HG02588 (cell line): ENCODE measurements around the gene RBBP8NL.
"Not testable (repeated sequence)": the region's sequence is repeated elsewhere in the genome, so short reads cannot be mapped to it uniquely, and the experiment has no call there.

Source experiments
- ATAC-seq: cut with Tn5 transposase; IDR thresholded peaks from one replicate; pipeline ENCODE4 v1.9.1; 2021; ENCODE audit warnings: mild to moderate bottlenecking, moderate library complexity; ENCODE audit not compliant: unreplicated experiment

Gene RBBP8NL

DNA sequence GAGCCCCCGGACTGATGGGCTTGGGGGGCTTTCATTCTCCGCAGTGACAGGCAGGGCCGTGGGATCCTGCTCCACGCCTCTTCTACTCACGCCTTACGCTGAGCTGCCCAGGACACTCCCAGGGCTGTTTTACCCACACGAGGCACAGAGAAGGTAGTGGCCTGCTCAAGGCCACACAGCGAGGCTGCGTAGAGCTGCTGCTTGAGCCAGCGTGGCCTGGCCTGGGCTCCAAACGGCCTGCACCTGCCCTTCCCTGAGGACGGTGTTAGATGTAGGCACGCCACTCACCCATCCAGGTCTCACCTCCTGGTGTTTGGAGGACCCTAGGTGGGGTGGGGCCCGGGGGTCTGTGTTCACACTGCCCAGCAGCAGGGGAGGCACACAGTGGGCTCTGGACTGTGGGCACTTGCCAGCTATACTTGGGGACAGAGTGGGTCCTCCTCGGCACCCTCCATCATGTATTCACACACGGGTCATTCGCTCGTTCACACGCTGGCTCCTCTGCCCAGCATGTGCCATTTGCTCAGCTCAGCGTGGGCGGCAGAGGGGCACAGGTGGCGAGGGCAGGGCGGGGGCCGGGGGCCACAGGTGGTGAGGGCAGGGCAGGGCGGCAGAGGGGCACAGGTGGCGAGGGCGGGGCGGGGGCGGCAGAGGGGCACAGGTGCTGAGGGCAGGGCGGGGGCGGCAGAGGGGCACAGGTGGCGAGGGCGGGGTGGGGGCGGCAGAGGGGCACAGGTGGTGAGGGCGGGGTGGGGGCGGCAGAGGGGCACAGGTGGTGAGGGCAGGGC is 18.4 kb upstream of the RBBP8NL start:
- no peak for ATAC-seq

- no peak for ATAC-seq
These were observed 16.9 kb upstream of the RBBP8NL start for GRCh38 chr20:62444286-62444685.

DNA sequence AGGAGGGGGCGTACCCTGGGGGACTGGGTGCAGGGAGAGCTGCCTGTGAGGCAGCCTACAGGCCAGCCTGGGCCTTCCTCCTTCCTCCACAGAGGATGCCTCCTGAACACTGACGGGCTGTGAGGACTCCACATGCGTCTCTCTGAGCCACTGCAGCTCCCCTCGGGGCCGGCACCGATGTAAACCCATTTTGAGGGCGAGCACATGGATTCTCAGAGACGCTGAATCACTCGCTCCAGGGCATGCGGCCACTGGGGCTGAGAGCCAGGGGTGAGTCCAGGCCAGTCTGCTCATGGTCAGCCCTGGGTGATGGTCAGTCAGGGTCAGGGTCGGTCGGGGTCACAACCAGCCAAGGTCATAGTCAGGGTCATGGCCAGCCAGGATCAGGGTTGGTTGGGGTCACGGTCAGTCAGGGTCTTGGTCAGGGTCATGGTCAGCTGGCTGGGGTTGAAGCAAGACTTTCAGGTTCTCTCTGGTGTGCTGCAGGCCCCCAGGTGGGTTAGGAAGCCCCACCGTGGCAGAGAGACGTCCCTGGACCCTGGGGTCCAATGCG is 14.7 kb upstream of the RBBP8NL start:
- no peak for ATAC-seq

DNA sequence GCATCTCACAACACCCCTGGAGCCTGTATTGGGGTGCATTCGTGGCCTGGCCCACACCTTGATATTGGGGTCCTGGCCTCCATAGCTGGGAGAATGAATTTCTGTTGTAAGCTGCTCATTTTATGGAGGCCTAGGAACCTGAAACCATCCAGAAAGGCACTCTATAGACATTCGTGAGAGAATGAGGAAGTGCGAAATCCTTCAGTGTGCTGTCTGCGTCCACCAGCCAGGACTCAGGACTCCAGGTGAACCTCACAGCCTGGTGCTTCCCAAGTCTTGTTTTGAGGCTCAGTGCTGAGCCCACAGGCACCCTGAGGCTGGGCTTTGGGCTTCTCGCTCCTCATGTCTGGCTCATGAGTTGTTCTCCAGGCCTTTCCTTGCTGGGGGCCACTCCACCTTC is 11.9 kb upstream of the RBBP8NL start:
- no peak for ATAC-seq

DNA sequence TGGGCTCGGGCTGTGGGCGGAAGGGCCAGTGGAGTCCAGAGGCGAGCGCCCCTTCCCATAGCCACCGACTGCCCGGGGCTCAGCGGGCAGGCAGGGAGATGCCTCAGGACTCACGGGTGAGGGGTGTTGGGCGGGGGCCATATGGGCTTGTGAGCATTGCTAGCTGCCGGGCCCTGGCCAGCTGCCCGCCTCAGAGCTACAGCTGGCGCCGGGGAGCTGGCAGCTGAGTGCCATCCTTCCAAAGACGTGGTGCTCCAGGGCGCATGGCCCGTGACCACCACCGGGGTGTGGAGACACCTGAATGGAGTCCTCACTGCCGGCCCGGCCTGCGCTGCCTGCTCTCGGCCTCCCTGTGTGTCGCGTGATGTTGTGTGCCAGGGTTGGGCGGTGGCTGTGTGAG is 10.6 kb upstream of the RBBP8NL start:
- no peak for ATAC-seq

DNA sequence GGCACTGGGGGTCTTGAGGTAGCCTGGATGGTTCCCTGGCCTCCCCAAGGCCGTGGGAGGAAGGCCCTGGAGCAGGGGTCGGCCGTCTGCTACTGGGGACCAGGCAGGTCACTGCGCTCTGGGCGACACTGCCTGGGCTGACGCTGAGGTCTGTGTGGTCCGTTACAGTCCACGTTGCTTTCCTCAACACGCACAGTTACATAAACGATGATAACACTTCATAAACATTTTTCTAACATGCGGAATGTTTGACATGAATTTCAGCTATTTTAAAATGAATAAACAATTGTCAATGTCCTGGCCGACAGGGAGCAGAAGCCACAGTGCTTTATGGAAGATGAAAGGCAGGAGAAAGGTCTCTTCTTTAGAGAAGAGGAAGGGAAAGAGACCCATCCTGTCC is 10.2 kb upstream of the RBBP8NL start:
- no peak for ATAC-seq

DNA sequence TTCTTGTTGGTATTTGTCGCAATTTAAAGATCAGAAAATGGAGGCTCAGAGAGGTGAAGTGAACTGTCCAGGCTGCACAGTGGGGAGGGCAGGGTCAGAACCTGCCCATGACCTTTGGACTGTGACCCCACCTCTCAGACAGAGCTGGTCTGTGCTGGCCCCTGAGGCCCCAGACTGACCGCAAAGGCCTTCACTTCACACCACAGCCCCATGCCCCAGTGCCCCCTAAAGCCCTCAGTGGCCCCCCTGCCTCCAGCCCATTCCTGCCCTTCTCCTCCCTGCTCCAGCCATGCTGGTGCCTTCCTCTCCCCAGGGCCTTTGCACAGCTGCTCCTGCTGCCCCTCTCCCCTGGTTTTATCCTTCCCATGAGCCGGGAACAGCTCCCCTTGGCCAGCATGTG is 9.4 kb upstream of the RBBP8NL start:
- no peak for ATAC-seq

DNA sequence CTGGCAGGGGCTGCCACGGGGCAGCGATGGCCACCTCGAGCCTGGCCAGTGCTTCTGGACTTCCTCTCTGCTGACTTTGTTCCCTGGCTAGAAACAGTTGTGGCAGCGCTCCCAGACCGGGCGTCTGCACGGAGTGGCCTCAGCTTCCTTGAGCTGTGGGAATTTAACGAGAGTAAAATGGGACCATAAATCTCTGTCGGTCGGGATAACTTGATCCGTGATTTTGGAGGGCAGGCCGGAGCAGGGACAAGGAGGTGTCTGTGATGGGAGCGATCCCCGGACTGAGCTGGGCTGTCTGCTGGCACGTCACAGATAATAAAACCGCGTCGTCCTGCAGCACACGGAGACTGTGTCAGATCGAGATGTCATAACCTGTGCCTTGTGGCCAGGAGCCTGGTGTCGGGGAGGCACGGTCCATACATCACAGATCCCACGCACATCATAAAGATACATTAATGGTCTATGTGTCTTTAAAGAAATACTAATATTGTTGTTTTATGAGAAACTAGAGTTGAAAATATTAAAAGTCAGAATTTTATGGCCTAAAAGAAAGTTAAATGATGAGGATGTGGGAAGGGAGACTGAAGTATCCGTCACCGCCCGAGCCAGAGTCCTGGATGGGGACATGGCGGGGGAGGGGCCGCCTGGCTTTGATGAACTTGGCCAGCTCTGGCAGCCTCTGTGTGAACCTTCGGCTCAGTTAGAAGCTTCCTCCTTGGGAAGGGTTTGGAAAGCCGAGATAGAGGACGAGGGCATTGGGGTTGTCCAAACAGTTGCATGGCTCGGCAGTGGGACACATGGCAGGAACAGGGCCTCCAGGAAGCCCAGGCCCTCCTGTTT is 6.5 kb upstream of the RBBP8NL start:
- no peak for ATAC-seq

DNA sequence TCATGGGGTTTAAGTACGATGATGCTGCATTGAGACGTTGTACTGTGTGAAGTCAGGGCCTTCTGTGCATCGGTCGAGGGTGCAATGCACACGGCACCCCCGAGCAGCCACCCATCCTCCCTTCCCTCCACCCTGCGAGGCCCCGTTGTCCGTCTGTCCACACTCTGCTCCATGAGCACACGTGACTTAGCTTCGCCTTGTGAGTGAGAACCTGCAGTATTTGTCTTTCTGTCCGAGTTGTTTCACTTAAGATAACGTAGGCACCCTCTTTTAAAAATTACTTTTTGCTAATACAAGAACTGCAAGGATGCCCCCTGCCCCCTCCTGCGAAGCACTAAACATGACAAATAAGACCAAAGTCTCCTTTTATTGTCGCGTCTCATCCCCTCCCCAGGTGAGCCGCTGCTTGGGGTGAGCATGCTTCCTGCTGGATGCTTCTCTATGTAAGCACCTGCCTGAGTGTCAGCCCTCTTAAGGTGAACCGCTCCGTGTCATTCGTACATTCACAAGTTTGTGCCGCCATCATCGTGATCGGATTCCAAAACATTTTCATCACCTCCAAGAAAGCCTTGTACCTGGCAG is 3.6 kb upstream of the RBBP8NL start:
- no peak for ATAC-seq

GRCh38 chr20:62430311-62430853 is 3.0 kb upstream of the RBBP8NL start:
- ATAC-seq: no peak

DNA sequence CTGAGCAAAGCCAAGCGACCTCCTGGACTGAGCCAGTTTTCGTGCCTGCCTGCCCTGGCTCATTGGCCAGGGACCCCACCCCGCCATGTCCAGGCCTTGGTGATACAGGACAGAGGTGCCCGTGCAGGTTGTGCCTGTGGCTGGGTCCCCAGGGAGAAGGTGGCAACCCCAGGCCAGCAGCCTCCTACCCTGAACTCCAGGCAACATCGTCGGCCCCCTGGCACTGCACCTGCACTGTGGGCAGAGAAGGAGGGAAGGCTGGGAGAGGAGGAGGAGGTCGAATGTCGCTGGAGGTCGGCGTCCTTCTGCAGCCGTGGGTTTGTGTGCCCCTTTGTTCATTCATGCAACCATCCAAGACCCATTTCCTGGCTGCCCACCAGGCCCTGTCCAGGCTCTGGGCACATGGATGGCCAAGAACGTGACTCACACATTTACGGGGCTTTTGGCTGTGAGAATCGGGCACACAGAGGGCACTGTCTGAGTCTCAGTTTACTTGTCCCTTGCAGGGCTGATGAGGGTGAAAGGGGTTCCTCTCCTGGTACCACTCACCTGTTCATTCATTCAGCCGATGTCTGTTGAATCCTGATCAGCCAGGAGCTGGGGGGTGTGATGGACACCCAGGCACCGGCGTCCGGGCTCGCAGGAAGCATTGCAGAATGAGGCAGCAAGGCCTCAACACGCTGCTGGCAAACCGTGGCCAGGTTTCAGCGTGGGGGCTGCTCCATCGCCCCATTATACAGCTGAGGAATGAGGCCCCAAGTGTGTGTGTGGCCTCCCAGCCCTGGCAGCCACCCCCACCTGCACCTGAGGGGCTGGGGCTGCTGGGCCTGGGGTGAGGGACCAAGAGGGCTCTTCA is 2.3 kb upstream of the RBBP8NL start:
- no peak for ATAC-seq

GRCh38 chr20:62428396-62429295 is 1.3 kb upstream of the RBBP8NL start:
- ATAC-seq: no peak

- ATAC-seq: no peak
These were observed 648 bp upstream of the RBBP8NL start for GRCh38 chr20:62428002-62428372.

GRCh38 chr20:62426699-62427131 is 624 bp downstream of the RBBP8NL start:
- no peak for ATAC-seq

- ATAC-seq: not testable (repeated sequence)
These were observed 1.3 kb downstream of the RBBP8NL start for GRCh38 chr20:62426059-62426348.

- no peak for ATAC-seq
These were observed 1.9 kb downstream of the RBBP8NL start for GRCh38 chr20:62425281-62426058.

DNA sequence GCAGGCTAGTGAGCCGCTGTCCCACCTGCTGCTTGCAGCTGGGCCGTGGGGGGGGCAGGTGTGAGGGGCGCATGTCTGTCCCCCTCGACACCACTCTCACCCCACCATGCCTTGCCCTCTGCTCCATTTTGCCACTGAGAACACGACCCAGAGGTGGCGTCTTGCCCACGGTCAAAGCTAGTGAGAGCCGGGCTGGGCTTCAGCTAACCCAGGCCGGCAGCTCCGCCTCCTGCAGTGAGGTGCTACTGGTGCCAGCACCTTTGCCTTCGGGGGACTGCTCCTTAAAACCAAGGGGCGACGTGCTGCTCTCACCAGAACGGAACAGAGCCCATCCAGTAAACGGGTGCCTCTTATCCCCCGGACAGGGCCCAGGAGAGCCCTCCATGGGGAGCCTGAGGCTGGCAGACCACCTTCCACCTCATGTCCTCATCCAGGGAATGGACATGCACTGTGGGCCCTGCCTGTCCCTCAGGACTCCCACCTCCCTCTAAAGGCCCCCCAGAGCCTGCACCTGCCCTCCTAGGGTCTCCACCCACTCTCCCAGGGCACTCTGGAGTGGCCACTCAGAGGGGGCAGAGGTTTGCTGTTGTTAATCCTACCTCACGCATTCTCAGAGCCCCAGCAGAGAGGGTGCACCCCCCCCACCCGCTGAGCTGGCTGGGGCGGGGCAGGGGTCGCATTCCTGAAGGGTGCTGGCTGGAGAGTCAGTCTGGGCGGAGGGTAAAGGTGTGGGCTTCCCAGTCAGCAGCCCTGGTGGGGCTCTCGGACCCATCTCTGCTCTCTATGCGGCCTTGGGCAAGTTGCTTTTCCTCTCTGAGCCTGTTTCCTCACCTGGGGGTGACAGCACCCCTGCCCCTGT is 2.9 kb downstream of the RBBP8NL start:
- no peak for ATAC-seq

DNA sequence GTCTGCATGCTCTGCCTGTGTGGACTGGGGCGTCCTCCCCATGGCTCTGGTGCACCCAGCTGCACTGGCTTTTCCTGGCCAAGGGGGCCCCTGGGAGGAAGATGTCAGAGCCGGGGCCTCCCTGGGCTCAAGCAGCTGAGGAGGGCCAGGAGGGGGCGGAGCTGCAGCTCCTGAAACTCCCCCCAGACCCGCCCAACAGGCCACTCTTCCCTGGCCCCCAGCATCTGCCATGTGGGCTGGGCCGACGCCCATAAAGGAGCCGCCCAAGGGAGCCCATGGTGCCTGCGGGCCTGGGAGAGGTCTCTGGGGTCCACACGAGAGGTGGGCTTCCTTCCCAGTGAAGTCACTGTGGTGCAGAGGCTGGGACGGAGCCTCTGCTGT is 4.0 kb downstream of the RBBP8NL start:
- no peak for ATAC-seq
